Stimulated activated CD4-positive, alpha-beta T cell treated with anti-CD3 and anti-CD28 coated beads, Interleukin-1b, Interleukin-23, amount 100 ng/mL, for 4 hours (primary cell): Measurements from ENCODE around the gene CHMP2A.

Experiments
- DNase-seq, 2 donors: peaks; one replicate each; pipeline ENCODE4 v3.0.0-alpha.2; 2020; ENCODE audit warnings: low read depth in 2 of 2

CHMP2A gene

GRCh38 chr19:58569943-58570670 lies 15.2 kb upstream of the CHMP2A start:
- DNase-seq, result no peak

- no peak for DNase-seq
Observed at GRCh38 chr19:58569191-58569942, 14.5 kb upstream of the CHMP2A start.

- DNase-seq, result no peak
Observed at GRCh38 chr19:58568453-58569130, 13.7 kb upstream of the CHMP2A start.

DNA sequence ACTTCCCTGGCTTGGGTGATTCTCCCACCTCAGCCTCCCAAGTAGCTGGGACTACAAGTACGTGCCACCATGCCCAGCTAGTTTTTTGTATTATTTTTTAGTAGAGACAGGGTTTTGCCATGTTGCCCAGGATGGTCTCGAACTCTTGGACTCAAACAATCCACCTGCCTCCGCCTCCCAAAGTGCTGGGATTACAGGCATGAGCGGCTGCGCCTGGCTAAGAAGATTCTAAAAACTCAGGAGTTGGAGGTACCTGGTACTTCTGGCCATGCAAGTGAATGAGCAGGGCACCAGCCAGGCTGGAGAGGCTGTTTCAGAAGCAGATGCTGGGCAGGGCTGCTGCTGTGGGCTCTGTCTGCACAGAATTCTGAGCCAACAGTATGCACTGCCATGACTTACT lies 12.1 kb upstream of the CHMP2A start:
- DNase-seq, result no peak

DNA sequence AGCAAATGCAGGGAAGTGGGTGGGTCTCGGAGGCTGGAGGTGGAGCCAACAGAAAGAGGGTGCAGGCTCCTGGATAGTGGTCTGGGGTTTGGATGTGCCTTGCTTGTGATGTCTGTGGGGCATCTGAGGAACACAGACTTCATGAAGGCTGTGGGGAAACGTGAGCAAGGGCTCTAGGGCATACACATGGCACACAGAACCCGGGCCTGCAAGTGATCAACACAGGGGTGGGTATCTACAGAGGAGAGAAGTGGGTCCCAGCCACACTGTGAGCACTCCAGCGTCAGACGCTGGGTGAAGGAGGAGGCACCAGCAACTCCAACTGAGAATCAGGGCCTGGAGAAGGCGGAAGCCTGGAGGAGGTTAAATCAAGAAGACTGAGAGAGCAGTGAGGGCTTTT lies 8.9 kb upstream of the CHMP2A start:
- no peak for DNase-seq

GRCh38 chr19:58563034-58563573 lies 8.2 kb upstream of the CHMP2A start:
- no peak for DNase-seq

GRCh38 chr19:58562122-58563033 lies 7.5 kb upstream of the CHMP2A start:
- DNase-seq, result no peak

DNA sequence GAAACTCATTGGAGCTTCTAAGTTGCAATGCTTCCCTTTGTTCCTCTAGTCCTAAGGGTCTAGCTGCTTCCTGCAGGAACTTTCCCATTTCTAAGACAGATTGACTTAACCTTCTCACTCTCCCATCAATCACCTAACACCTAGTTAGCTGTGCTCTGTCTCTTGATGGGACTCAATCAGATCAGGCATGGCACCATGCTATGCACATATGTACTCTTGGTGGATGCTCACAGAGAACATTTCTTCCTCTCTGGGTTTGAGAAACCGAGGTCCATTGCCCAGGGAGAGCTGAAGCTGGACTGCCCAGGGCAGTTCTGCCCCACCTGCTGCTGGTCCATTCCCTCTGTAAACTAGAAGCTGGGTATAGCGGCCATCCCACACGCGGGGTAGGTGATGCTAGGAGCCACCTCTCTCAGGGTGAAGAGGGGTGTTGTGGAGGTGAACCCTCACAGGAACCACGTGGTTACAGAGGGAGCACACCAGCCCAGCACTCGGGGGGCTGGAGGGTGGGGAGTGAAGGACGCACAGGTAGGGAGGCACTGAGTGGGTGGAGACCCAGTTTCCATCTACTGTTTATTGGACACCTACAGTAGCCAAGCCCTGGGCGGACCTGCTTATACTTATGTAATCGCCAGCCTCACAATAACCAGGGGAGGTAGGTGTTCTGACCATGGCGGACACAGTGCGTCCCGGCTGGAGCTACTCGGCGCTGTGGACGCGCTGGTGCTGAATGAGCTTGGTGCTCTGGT lies 6.6 kb upstream of the CHMP2A start:
- DNase-seq, result no peak

DNA sequence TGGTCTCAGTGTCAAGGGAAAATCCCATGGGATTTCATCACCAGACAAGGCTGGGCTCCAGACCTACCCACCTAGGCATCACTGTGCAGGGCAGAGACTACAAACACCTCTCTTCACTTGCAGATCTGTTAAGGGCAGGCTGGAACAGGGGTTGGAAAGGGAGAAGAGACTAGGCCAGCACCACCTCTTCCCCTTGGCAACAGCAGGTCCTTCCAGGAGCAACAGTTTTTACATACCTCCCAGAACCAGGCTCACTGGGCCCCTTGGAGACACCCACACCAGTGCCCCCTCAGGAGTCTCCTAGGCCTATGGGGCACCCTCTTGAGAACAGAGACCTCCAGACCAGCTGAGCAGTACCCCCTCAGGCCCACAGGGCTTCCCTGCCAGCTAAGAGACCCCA lies 6.0 kb upstream of the CHMP2A start:
- no peak for DNase-seq

DNA sequence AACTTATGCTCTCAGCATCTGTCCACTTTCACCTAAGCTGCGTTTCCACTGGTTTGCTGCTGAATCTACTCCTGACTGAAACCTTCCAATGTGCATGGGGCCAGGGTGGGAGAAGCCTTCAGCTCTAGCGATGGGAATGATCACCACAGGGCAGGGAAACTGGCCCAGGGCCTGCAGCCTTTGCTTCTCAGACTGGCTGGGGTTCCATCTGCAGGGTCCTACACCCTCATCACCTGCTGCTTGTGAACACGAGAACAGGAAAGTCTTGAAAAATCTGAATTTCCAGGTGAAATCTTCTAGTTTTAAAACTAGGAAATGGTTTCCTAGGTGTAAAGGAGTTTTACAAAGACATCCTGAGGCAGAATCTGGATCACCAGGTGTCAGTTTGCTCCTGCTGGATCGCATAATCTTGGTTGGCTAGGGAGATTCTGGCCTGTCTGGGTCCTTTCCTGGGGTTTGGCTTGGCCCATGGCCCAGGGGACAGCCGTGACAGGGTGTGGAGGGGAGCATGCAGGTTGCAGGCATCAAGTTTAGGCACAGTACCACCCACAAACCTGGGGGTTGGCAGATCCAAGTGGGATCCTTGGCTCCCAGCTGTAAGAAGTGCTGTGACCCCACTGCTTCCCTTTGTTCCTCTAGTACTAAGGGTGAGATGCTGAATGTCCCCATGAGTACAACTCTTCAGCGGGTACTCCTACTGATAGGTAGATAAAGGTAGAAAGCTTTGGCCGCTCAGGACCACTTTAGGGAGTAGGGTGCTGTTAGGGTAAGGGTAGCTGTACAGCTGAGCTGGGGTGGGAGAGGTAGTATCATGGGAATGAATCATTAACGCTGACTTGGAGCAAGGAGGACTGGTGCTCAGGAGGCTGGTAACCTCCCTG lies 5.3 kb upstream of the CHMP2A start:
- DNase-seq, result no peak

DNA sequence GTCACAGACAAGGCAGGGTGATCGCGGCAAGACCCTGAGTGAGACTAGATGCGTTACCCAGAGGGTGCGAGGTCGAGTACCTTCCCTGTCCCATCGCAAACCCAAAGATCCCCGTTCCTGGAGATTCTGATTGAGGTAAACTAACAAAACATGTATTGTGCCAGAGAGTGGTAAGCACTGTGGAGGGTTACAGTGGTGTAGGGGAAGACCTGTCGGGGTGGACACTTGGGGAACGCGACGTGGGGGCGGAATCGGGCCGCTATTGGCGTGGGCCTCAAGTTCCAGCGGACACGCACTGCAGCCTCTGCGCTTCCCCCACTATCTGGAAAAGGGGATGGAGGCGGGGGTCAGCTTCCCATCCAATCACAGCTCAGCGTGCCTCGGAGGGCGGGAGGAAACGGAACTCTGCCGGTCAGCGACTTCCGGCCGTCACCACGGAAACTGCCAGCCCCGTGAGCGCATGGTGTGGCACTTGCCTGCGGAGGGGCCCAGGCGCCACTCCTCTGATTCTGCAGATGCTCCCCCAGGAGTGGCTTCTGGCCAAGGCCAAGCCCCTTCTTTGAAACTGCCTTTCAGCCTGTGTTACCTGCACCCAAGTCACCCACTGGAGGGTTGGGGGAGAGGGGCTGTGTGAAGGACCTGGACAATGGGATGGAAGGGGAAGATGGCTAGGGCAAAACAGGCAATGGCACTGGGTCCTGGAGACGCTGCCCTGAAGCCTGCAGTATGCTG lies 4.5 kb upstream of the CHMP2A start:
- DNase-seq, result peak in 1 of 2 donors; percentile 59

DNA sequence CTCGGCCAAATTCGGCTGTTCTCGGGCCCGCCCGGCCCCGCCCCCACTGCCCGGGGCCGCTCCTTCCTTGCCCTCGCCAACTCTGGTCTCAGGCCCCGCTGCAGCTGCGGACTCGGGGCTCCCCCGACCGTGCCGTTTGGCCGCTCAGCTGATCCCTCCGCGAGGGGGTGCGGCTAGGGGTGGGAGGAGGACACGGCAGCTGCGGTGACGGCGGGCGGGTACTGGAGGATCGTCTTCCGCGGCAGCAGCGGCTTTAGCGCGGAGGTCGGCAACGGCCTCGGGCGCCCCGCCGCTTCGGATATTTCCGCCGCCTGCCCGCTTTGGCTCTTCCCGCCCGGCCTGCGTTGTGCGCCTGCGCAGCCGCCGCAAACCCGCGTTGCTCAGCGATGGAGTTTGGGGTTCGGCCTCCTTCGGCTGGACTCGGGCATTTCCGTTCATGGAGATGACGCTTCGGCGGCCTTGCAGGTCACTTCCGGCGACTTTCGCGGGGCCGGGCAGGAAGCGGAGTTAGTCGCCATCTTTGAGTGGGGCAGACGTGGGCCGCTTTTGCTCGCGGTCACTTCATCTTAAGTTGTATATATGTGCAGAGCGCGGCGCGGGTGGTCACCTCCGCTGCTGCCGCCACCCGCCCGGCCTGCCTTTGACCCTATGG lies 3.8 kb upstream of the CHMP2A start:
- peak; percentile 97 to 99 for DNase-seq

- peak in 1 of 2 donors; percentile 49 for DNase-seq
Observed at GRCh38 chr19:58558066-58558622, 3.2 kb upstream of the CHMP2A start, which contains the start of gene UBE2M. Gene UBE2M, minus strand, starts transcription at chr19:58558611. Its CDS starts 230 bp downstream, at chr19:58558381.

GRCh38 chr19:58557221-58558065 lies 2.5 kb upstream of the CHMP2A start:
- DNase-seq, result no peak

GRCh38 chr19:58556622-58557220 lies 1.8 kb upstream of the CHMP2A start:
- DNase-seq, result no peak

DNA sequence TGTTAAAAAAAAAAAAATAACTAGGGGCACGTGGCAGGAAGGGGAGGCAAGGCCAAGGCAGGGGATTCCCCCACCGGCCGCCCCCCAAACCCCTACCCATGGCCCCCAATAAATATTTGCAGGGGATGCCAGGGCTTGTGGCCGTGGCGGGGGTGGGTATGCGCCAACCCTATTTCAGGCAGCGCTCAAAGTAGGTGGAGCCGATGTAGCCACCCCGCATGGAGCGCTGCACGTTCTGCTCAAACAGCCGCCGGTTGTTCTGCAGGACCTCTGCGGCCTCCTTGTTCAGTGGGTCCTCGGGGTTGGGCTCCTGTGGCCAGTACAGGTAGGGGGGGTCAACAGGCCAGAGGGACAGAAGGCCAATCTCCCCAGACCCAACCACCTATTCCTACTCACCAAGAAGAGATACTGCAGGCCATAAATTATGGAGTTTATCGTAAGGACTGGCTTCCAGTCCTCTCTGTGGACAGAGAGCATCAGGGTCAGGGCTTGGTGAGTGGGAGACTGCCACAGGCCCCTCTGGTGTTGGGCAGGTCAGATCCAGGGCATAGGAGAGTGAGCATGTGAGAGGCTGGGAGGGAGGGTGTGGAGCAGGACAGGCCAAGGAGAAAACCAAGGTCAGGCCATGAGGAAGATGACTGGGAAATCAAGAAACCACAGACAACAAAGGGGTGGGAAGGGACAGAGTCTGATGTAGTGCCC lies 1.2 kb upstream of the CHMP2A start:
- DNase-seq, result no peak
